Right ventricle myocardium superior (tissue), 1 donor: Measurements from ENCODE around the gene COQ4. TPM values are rescaled to one million over a fixed set of nuclear protein-coding genes. Genes with fewer than 3 reads are reported as not detected.
"Not testable (repeated sequence)": the region's sequence is repeated elsewhere in the genome, so short reads cannot be mapped to it uniquely, and the experiment has no call there.

Source experiments
- ATAC-seq: fragments of 200-7000 bp; cut with Tn5 transposase; one replicate; pipeline ENCODE4 v1.9.1; 2020; ENCODE audit warnings: mild to moderate bottlenecking; ENCODE audit not compliant: poor library complexity
- DNase-seq: peaks from one replicate; pipeline ENCODE4 v3.0.0-alpha.2; 2020
- intact Hi-C: fragments of 100-400 bp; cut with DNase I; formaldehyde crosslinking; loops from one replicate; pipeline ENCODE4 v1.11.2; 2022
- total RNA-seq: library from RNA; stranded (reverse); fragmentation: NEBNext Ultra II Directional; extraction: Animal tissue kit (Norgen Biotek cat#: 25700); gene quantifications from one replicate; pipeline ENCODE4 v1.2.1, GENCODE V29; 2021
- donor health status: DM: no; HTN: yes; CAD: no; lungs with severe emphysema.

The COQ4 gene
- total RNA-seq, 1 donor from 2014 or later, result 29.5 TPM

GRCh38 chr9:128338852-128339614, 16.4 kb downstream of the COQ4 start:
- ATAC-seq, DNase-seq, intact Hi-C loops: not testable (repeated sequence)

- DNase-seq, result peak; percentile 84
- ATAC-seq, result peak; percentile 95
- intact Hi-C loops, result loop anchor here (2.0 kb wide), 1 partner anchor 45 kb away; no protein-coding TSS in a partner anchor
Observed at GRCh38 chr9:128339761-128340690, 17.4 kb downstream of the COQ4 start, which contains the start of gene SLC27A4. Gene SLC27A4 (plus strand): TSS chr9:128340527. CDS start chr9:128343133, 2,606 bp downstream.

- intact Hi-C loops, result loop anchor here (2.0 kb wide), 1 partner anchor 46 kb away; no protein-coding TSS in a partner anchor
- DNase-seq (no peak), ATAC-seq (no peak)
Observed at GRCh38 chr9:128340691-128341434, 18.2 kb downstream of the COQ4 start.

- ATAC-seq (peak; percentile 79), DNase-seq (peak; percentile 60)
- intact Hi-C loops, result loop anchor here (2.0 kb wide), 1 partner anchor 47 kb away; no protein-coding TSS in a partner anchor
Observed at GRCh38 chr9:128341435-128341849, 18.8 kb downstream of the COQ4 start.

GRCh38 chr9:128342971-128343680, 20.5 kb downstream of the COQ4 start:
- DNase-seq (no peak), ATAC-seq (no peak)
- intact Hi-C loops, result no loop called here

GRCh38 chr9:128343855-128344254, 21.2 kb downstream of the COQ4 start:
- DNase-seq, result no peak
- intact Hi-C loops, result no loop called here
- no peak for ATAC-seq

GRCh38 chr9:128344931-128345605, 22.4 kb downstream of the COQ4 start:
- DNase-seq (no peak), ATAC-seq (no peak)
- intact Hi-C loops, result no loop called here

GRCh38 chr9:128349125-128349524, 26.5 kb downstream of the COQ4 start:
- DNase-seq (no peak), ATAC-seq (no peak)
- intact Hi-C loops, result no loop called here

GRCh38 chr9:128349772-128350171, 27.1 kb downstream of the COQ4 start:
- DNase-seq, result no peak
- intact Hi-C loops, result no loop called here
- ATAC-seq, result no peak

- no peak for DNase-seq
- intact Hi-C loops, result no loop called here
- no peak for ATAC-seq
Observed at GRCh38 chr9:128355451-128355850, 32.8 kb downstream of the COQ4 start.

GRCh38 chr9:128358090-128358489, 35.5 kb downstream of the COQ4 start:
- intact Hi-C loops, result no loop called here
- ATAC-seq, result no peak

GRCh38 chr9:128358861-128359260, 36.2 kb downstream of the COQ4 start:
- no peak for ATAC-seq
- no peak for DNase-seq
- intact Hi-C loops, result no loop called here

More at GRCh38 chr9:128358090-128358489, 35.5 kb downstream of the COQ4 start:
- no peak for DNase-seq

GRCh38 chr9:128360826-128361225, 38.2 kb downstream of the COQ4 start:
- intact Hi-C loops, result loop anchor here (5.0 kb wide), 1 partner anchor 51 kb away; no protein-coding TSS in a partner anchor
- ATAC-seq (no peak), DNase-seq (no peak)

GRCh38 chr9:128361296-128361985, 38.8 kb downstream of the COQ4 start:
- DNase-seq, result no peak
- intact Hi-C loops, result loop anchor here (5.0 kb wide), 1 partner anchor 51 kb away; no protein-coding TSS in a partner anchor
- peak; percentile 8 for ATAC-seq

GRCh38 chr9:128361986-128362646, 39.5 kb downstream of the COQ4 start:
- intact Hi-C loops, result loop anchor here (5.0 kb wide), 1 partner anchor 50 kb away; no protein-coding TSS in a partner anchor
- ATAC-seq (peak; percentile 94), DNase-seq (peak; percentile 88)

- ATAC-seq, result no peak
- DNase-seq, result no peak
- intact Hi-C loops, result loop anchor here (5.0 kb wide), 1 partner anchor 50 kb away; no protein-coding TSS in a partner anchor
Observed at GRCh38 chr9:128362774-128363173, 40.1 kb downstream of the COQ4 start.
